ENCODE results near the gene DGCR6. TPM values are rescaled to one million over a fixed set of nuclear protein-coding genes. Genes with fewer than 3 reads are reported as not detected.
"Not testable (repeated sequence)": the region's sequence is repeated elsewhere in the genome, so short reads cannot be mapped to it uniquely, and the experiment has no call there.

DGCR6 gene
- total RNA-seq: 2.3 and 5.0 TPM in 2 replicates
- polyA plus RNA-seq (2012): 1.9 TPM

DNA sequence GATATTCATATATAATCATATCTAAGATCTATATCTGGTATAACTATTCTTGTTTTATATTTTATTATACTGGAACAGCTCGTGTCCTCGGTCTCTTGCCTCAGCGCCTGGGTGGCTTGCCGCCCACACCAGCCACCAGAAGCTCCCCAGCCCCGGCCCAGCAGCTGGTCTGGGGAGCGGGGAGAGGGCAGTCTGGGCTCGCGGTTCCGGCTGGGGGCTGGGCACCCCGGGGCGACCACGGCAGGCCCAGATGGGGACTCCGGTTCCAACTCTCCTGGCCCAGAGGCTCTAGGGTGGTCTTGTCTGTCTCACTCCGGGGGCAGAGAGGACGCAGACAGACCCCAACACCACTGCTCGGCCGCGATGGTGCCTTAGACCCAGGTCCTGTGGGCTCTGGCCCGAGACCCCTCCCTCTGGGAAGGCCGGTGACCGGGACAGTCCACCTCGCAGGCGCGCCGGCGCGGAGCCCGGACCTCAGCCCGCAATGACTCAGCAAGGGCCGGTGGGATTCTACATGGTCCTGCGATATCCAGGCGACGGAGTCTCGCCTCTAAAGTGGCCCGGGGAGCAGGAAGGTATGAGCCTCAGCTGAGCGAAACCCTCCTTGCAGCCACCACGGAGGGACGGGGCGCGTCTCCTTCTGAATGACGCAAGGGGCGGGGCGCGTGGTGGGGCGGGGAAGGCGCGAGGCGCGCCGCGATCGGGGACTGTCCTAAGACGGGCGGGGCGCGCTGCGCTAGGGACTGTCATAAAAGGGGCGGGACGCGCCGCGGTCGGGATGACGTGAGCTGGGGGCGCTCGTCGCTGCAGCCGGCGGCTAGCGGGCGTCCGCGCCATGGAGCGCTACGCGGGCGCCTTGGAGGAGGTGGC, at the start of gene DGCR6:
DGCR6 (plus strand) TSS at position 781 of the 870 bp plus-strand sequence; CDS start at position 836, 55 bp downstream.
- no peak for DNase-seq (ENCODE audit: low read depth)

DNA sequence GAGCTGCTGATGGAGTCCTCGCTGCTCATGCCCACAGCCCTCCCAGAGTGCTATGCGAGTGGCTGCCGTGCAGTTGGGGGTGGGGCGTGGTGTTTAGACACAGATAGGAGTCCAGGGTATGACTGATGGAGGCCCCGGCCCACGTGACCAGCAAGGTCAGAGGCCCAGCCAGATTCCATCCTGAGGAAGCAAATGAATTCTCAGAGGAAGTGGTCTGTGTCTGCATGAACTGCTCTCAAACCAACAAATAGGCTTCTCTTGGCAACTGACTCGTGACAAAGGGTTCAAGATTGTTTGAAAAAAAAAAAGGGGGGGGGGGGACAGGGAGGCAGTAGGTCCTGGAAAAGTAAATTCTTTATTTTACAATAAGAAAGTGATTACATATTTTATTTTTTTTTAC, 46.8 kb upstream of the DGCR6 start:
- not testable (repeated sequence) for DNase-seq (ENCODE audit: low read depth)

DNA sequence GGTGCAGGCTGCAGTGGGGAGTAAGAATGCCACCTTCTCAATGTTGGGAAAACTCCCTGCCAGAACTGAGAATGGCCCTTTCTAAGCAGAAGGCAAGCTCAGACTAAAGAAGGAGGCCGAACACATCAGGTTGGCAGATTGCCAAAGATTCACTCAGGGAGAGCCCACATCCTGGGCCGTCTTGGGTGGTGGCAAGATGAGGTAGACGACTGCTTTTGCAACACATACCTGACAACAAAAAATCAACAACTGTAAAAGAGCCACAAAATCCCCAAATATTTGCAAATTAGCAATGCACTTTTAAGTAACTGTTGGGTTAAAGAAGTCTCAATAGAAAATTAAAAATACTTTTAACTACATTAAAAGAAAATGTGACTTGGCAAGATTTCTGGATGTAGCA, 24.9 kb upstream of the DGCR6 start:
- not testable (repeated sequence) for DNase-seq (ENCODE audit: low read depth)

DNA sequence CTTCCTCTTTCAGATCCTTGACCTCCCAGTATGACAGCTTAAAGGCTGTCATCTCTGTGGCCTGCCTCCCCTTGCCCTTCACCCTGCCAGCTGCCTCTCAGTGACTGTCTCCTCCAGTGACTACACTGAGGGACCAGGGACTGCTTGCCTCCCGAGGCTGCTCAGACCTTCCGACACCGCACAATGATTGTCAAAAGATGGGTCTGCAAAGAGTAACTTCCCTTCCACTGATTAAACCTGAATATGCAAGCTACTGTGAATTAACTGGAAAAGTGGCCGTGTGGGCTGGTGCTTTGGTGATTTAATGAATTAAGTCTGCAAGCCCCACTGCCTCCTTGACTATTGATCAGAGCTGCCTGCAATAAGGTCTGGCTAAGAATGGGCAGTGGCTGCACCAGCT, 21.7 kb upstream of the DGCR6 start:
- not testable (repeated sequence) for DNase-seq (ENCODE audit: low read depth)

DNA sequence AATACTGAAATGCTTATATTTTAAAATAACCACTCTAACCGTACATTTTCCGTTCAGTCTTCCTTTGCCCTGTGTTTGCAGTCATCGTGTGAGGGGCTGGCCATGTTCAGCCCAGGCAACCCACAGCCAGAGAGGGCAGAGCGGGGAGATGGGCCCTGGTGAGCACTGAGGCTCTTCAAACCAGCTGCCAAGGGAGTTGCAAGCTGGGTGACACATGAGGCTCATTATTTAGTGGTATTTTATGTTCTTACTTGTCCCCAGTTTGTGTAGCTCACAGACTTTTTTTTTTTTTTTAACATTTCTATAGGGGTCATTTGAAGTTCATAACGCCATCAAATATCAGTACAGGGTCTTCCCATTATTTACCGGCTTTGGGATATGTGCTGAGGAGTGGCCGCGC, 18.0 kb upstream of the DGCR6 start:
- no peak for DNase-seq (ENCODE audit: low read depth)

DNA sequence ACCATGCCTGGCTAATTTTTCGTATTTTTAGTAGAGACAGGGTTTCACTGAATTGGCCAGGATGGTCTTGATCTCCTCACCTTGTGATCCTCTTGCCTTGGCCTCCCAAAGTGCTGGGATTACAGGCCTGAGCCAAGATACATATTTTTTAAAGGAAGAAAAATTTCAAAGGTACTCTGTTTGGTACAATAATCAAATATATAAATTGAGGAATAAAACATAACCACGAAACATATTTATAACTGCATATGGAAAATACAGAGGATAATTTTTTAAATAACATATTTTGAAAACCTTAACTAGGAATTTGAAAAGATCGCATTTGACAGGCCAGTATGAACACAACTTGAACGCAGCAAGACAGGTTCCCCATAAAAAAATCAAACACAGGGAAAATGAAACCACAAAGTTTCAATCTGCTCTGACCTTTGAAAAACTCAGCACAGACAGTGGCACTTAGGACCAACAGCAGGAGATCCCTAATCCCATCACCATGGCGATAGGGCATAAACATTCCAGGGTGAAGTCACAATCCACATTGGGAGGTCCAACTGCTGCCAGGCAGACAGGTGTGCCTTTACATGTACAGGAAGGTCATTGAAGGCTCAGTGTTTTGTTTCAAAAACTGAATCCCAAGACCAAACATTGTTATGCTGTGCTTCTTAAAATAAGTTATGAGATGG, 15.5 kb upstream of the DGCR6 start:
- DNase-seq (ENCODE audit: low read depth): not testable (repeated sequence)

DNA sequence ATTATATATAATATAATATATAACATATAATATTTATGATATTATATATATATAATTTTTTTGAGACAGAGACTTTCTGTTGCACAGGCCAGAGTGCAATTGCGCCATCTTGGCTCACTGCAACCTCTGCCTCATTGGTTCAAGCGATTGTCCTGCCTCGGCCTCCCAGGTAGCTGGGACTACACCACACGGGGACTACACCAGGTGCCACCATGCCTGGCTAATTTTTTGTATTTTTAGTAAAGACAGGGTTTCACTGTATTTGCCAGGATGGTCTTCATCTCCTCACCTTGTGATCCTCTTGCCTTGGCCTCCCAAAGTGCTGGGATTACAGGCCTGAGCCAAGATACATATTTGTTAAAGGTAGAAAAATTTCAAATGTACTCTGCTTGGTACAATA, 12.3 kb upstream of the DGCR6 start:
- DNase-seq (ENCODE audit: low read depth): not testable (repeated sequence)

DNA sequence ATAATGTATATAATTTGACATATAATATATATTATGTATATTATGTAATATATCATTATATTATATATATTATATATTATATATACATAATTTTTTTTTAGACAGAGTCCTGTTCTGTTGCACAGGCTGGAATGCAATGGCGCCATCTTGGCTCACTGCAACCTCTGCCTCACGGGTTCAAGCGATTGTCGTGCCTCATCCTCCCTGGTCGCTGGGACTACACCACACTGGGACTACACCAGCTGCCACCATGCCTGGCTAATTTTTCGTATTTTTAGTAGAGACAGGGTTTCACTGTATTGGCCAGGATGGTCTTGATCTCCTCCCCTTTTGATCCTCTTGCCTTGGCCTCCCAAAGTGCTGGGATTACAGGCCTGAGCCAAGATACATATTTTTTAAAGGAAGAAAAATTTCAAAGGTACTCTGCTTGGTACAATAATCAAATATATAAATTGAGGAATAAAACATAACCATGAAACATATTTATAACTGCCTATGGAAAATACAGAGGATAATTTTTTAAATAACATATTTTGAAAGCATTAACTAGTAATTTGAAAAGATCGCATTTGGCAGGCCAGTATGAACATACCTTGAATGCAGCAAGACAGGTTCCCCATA, 10.0 kb upstream of the DGCR6 start:
- DNase-seq (ENCODE audit: low read depth): peak; percentile 0

DNA sequence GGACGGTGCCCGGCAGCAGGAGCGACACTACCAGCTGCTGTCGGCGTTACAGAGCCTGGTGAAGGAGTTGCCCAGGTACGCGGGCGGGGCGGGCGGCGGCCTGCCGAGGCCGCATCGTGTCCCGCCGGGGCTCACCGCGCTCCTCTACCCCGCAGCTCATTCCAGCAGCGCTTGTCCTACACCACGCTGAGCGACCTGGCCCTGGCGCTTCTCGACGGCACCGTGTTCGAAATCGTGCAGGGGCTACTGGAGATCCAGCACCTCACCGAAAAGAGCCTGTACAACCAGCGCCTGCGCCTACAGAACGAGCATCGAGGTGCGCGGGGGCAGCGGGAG, 258 bp downstream of the DGCR6 start:
- not testable (repeated sequence) for DNase-seq (ENCODE audit: low read depth)

DNA sequence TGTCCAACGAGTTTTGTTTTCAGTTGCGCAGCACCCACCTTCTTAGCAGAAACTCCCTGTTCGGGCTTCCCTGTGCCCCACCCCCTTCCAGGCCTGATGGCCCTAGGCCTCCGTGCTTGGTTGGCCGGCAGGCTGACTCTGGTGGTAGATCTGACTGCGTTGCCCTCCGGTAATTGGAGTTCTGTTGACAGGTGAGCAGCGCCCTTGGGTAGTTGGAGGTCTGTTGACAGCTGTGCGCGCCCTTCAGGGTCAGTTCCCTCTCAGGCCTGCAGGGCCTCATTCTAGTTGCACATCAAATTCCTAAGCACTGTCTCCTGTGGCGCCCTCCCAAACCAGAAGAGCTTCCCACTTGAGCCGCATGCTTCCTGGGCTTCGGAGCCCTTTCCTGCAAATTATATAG, 776 bp downstream of the DGCR6 start:
- DNase-seq (ENCODE audit: low read depth): no peak

DNA sequence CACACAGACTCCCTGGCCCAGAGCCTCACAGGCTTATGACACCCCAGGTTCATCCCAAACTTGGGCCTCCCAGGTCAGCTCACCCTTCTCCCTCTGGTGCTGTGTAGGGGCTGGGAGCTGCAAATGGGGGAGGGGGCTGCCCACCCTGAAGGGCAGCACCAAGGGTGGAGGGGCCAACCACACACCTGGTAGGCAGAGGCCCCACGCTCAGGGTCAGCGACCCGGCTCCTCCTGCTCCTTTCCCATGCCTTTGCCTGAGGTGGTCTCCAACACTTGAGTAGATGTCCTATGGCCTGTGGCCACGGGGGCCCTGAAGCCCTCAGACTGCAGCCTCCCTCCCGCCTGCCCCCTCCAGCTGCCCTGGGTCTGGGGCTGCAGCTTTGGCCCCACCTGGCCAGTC, 3.4 kb downstream of the DGCR6 start:
- no peak for DNase-seq (ENCODE audit: low read depth)

DNA sequence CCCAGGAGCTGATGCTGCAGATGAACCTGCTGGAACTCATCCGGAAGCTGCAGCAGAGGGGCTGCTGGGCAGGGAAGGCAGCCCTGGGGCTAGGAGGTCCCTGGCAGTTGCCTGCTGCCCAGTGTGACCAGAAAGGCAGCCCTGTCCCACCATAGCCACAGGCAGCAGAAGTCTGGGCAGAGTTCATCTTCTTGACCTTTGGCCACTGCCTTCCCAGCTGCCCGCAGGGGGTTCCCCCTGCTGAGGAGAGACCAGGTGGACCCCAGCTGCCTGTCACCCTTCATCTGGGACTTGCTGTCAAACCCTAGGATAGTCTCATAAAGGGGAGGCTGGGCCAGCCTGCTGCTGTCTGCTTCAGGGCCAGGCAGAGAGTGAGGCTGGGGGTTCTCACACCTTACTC, 5.4 kb downstream of the DGCR6 start:
- DNase-seq (ENCODE audit: low read depth): not testable (repeated sequence)

DNA sequence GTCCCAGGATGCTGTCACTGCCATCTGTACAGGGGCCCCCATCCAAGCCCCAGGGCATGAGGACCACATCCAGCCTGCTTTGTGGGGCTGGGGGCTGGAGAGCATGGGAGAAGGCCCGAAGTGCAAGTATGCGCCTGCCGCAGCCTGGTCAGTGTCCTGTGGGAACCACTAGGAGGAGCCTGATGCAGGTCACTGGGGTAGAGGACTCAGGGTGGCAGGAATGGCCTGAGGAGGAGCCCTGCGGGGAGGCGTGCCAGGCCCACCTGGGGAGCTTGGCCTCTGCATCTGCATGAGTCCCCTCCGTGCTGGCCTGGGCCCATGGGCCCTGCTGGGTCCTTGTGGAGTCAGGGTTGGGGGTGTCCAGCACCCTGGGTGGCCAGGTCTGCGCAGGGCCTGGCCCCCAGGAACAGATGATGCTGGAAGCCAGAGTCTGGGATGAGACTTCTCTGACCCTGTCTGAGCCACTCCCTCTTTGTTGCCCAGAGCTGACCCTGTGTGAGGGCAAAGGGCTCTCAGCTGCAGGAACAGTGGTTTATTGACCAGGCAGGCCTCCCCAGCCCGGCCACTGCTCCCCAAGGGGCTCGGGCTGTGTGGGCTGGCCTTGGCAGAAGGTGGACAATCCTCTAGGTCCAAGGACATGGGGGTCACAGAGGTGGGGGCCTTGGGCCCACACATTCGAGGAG, 6.3 kb downstream of the DGCR6 start:
- DNase-seq (ENCODE audit: low read depth): not testable (repeated sequence)

DNA sequence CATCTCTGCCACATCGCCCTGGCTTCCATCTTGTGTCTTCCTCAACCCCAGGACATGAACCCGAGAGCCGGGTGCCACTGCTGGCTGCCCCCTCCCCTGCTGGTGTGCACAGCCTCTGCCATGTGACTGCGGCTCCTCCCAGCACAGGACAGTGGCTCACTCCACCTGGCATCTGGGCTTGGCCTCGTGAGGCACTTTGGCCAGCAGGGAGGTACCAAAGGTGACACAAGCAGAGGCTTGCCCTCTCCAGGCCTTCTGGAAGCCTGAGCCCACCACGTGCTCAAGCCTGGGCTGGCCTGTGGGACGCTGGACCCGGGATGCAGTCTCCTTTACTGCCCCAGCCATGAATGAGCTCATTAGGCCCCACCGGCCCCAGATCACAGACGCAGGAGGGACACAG, 8.4 kb downstream of the DGCR6 start:
- not testable (repeated sequence) for DNase-seq (ENCODE audit: low read depth)

DNA sequence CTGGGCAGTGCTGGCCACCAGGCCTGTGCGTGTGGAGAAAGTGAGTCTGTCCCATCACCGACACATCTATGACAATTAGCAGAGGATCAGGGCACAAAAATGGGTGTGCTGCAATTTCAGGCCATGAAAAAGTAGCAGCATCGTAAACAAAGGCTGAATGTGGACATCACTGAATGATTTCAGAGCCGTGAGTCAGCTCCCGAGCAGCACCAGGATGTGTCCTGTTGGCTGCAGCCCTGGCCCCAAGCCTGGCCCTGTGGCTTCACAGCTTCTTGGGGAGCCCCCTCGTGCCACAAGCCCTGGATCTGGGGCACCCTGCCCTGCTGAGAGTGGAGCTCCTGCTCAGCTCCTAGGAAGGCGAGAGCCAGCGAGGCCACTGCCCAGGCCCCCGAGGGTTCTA, 9.4 kb downstream of the DGCR6 start:
- DNase-seq (ENCODE audit: low read depth): not testable (repeated sequence)

DNA sequence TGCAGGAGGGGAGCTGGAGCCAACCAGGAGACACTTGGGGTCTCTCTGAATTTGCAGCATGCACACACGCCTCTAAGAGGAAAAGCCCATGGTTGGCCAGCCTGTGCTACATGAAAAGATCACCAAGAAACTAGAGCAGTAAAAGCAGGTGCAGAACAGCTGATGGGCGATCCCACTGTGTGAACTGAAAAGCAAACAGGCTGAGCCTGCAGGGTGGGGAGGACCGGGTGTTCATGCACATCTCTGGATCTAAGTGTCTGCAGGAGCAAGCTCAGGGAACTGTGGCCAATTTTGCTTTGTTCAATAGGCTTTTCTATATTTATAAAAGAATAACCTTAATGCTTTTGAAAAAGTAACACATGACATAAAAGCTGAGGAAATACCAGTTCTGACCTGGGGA, 11.7 kb downstream of the DGCR6 start:
- DNase-seq (ENCODE audit: low read depth): peak; percentile 1

DNA sequence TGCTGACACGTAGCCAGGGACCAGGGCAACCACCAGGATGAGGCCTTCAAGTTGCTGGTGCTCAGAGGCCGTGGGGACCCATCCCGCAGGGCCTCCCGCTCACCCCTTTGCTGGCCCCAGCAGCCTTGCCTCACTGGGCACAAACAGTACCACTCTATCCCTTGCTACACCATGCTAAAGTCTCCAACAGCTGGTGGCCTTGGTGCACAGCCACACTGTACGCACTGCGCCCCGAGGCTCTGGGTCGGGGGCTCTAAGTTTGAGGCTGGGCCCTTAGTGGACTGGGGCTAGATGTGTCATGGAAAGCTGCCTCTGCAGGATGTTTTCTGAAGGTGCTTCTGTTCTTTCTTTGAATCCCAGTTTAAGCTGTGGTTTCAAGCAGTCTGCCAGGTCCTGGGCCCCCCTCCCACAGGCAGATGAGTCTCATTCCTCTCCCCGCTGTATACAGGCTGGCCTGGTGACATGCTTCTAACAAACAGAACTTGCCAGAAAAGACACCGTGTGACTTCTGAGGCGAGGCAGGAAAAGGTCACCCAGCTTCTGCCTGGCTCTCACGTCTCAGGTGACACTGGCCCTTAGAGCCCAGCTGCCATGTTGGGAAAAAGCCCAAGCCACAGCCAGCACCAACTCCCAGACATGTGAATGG, 14.3 kb downstream of the DGCR6 start:
- not testable (repeated sequence) for DNase-seq (ENCODE audit: low read depth)

DNA sequence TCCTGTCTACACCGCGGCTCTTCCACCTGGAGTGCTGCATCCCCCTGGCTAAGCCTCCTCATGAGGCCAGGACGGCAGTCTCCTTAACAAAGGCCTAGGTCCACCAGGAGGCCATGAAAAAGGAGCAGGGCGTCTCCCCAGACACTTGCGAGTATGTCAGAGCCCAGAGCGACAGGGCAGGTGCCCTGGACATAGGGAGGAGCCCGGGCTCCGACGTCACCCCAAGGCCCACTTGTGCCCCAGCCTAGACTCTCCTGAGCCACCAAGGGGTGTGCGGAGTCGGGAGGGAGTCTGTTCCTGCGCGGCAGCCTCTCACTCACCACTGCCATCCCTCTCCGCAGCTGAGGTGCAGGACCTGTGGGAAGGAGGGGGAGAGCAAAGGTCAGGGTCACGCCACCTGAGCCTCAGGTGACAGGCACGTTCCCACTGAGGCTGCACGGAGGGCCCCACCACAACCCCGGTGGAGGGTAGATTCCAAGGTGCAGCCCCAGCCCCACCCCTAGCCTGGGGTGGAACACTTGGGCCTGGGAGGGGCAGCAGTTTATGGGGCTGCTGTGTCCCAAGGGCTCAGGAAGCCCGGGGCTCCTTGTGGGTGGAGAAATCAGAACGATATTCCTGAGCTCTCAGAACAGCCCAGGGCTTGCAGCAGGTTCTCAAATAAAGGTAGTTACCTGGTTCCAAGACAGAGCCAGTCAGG, 19.4 kb downstream of the DGCR6 start:
- no peak for DNase-seq (ENCODE audit: low read depth)

DNA sequence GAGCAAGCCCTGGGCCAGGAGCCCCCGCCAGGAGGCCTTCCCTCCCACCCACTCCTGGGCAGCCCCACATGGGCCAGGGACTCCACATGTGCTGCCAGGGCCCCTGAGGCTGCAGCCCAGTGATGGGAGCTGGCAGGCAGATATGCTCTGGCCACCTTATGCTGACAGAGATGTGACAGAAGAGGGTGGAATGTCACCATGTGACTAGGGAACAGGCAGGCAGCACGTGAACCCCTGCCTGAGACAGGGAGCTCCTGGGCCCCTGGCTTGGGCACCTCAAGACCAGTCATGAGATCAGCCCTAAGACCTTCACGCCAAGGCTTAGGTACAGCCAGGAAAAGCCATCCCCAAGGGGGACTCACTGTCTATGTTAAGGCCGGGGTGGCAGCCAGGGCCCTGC, 20.9 kb downstream of the DGCR6 start:
- no peak for DNase-seq (ENCODE audit: low read depth)

DNA sequence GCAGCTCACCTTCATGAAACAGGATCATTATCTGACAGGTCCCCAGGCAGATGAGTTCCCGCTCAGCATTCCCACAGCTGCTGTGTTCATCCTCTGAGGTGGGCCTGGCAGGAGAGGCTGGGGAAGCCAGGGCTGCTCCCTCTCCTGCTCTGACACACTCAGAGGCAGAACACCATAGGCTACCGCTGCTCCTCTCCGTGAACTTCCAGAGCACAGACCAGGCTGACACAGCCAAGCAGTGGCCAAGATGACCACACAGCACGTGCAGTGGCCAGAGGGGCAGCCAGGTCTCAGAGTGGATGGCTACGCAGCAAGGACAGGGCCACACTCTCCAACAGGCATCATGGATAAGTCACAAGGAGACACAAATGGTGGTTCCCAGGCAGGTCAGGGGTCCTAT, 21.5 kb downstream of the DGCR6 start:
- DNase-seq (ENCODE audit: low read depth): no peak

All from myocyte (in vitro differentiated cells).